HT-29 (cell line): Measurements from ENCODE around the gene SV2B. TPM values are rescaled to one million over a fixed set of nuclear protein-coding genes. Genes with fewer than 3 reads are reported as not detected.
A peak's percentile ranks its signal among the peaks of the same experiment; 100 is the strongest.
"Not testable (repeated sequence)": the region's sequence is repeated elsewhere in the genome, so short reads cannot be mapped to it uniquely, and the experiment has no call there.

Source experiments
- DNase-seq: peaks from one replicate; pipeline ENCODE4 v3.0.0-alpha.2; 2015; ENCODE audit warnings: low spot score
- total RNA-seq: library from RNA; depleted of rRNA; stranded (reverse); fragments of >200 nt; shearing (Covaris generic); gene quantifications from 2 replicates; pipeline ENCODE4 v1.2.3, GENCODE V29; 2014; rRNA removed

The SV2B gene
- total RNA-seq, 1 experiment from 2014 or later = not detected

DNA sequence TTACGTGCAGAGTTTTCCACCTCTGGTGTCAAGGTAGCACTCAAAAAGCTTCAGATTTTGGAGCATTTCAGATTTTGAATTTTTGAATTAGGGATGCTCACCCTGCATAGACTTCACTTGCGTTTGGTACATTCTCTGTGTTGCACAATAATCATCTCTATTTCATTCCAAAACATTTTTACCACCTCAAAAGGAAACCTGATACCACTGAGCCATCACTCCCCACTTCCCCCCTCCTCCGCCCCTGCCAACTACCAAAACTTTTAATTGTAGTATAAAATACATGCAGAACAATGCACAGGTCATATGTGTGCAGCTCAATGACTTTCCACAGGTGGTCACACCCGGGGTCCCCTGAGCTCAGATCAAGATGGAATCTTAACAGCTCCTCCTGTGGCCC lies 208.8 kb downstream of the SV2B start:
- no peak for DNase-seq

DNA sequence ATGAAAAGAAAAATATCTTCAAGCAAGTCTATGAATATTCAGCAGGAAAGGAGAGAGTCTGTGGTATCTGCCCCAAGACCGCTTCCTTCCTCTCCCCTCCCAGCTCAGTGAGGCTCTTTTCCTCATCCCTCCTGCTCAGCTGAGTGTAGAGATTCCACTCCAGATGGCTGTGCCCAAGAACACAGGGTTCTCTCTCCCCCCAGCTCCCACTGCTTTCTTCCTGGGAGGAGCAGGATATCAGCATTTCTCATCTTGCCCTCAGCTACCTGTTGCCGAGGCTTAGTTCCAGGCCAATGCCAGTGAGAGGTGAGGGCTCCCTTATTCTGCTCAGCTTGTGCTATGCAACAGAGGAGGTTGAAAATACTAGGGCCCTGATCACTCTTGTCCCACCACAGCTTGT lies 211.9 kb downstream of the SV2B start:
- DNase-seq = no peak

DNA sequence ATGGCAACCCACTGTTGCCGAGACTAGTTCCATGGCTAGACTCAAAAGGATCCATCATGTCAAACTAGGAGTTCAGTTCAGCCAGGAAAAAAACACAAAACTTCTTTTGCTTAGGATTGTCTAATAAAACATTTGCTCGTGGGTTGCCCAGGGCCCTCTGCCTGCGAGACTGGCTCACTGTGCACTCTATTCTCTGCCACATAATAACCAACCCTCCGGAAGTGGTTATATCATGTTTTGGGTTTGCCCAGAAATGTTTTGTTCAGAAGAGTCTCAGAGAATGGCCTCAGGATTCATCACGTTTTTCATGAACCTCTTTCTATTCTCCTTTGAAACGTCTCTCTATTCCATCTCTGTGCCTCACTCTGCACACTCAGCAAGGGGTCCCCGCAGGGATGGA lies 216.1 kb downstream of the SV2B start:
- no peak for DNase-seq

DNA sequence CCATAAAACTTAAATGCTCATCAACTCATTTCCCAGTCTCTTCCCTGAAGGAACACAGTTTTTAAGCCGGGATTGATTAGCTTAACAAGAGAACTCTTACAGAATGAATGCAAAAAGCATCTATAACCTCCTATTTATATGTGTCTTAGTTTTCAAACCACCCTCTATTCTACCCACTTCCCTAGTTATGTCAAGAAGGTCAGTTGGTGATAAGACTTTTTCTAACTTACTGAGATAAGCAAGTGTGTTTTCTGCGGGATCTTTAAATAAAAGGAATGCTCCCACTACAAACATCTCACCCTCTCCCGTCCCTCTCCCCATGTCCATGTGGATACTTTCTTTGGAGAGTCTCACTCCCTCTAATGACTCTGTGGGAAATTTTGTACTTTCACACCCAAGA lies 218.5 kb downstream of the SV2B start:
- DNase-seq = no peak

DNA sequence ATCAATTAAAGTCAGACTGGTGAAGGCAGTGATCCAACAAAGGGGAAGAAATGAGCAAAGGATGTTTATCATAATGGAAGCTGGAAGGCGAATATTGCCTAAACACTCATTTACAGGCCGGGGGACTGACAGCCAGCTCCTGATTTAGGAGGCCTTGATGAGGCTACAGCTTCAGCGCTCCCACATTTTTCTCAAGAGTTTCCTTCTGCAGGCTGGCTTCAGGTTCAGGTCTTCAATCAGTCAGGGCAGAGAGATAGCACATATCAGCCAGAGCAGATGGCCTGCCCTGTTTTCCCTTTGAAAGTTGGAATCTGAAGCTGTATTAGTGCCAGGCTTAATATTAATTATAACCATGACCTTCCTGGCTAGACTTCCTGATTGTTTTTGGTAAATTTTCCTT lies 218.9 kb downstream of the SV2B start:
- no peak for DNase-seq

DNA sequence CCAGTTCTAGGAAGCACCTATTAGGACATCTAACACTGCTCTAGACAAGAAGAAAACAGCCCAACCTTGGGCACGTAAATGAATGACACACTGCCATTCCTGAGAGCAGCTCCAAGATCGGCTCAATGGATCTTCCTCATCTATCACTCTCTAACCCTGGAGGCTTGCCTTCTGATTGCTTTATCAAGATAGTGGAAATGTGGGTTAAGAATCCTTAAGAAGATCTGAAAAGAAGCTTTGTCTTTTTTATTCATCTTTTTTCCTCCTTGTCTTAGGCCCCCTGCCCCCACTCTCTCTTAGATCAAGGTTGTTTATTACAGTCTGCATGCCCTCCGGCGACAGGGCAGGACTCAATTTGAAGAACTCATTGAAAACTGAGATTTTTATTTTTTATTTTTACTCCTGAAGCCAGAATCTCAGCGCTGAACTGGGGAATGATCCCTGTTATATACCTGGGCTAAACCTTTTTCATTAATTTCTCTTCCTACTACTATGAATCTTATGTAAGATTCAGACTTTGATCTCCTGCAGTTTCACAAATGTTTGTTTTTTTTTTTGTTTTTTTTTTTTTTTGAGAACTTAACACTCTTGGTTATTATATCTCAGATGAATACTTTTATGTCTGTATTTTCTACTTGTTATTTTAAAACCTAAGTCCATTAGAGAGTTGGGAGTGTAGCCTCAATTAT lies 219.5 kb downstream of the SV2B start:
- DNase-seq = no peak

DNA sequence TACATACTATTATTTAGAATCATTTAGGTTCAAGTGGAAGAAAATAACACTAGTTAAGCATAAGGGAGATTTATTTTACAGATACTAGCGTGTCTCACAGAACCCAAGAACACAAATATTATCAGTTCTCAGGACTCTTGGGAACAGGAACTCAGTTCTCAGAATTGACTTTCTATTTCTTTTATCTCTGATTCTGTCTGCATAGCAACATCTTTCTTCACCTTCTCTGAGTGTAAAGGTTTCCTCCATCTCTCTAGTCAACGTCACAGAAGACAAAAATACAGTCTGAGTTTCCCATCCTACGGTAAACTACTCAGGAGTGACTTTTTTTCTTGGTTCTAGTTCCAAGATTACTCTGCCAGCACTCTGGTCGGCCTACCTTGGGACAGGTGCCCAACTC lies 220.0 kb downstream of the SV2B start:
- DNase-seq = no peak

DNA sequence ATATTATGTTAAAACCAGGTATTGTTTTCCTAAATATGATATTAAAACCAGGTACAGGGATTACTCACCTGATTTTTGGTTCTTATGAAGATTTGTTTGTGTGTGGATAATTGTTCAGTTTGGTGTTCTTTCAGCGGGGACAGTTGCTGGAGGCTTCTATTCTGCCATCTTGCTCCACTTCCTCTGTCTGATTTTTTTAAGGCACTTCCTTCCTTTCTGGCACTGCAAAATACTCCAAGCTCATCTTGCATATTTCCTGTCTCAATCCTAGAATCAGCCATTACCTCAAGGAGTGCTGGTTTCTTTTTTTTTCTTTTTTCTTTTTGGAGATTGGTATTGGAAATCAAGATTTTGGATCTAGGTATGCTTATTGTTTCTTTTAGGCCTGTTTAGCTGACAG lies 229.9 kb downstream of the SV2B start:
- DNase-seq = no peak

DNA sequence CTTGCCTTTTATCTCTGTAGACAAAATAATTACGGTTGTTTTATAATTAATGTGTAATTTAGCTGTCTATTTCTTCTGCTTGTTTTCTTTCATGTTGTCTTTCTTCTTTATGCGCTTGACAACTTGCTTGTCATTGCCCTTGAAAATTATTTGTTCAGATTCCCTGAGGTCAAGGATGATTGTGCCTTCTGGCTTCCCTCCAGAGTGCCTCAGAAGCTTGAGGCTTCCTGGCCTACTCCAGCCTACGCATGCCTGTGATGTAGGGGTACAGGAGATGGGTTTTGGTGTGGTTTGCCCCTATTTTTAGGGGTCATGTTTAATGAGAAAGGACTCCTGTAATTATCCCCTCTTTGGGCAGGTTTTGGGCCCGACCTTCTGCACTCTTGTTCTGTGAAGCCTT lies 231.5 kb downstream of the SV2B start:
- DNase-seq = no peak

DNA sequence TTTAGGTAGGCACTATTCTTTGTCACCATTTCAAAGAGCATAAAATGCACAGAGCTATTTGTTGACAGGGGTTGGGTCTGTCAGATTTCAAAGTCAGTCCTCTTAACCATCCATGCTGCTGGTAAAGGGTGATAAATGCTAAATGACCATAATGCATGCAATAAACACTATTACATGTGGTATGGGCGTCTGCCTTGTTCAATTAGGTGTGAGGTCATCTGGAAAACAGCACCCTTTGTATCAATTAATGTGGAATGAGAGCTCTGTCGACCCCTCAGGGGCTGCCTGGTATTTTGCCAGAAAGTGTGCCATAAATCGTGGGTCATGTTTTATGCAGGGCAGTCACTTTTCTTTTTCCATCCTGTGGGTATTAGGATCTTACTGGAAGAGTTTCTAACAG lies 235.6 kb downstream of the SV2B start:
- no peak for DNase-seq

DNA sequence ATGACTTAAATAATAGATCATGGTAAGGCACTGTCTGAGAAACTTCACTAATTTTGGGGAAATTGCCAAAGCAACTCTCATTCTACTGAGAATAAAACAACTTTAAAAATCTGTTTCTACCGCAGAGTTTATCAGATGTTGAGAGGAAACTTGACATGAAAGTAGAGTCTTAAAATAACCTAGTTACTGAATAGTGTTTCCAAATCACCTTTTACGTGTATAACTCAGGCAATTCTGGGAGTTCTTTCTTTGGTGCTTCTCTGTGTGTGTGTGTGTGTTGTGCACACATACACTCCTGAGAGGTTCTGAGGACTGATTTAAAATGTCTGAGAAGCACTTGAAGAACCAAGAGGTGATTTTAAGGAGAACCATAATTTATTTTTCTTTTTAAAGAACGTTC lies 236.6 kb downstream of the SV2B start:
- DNase-seq = no peak

DNA sequence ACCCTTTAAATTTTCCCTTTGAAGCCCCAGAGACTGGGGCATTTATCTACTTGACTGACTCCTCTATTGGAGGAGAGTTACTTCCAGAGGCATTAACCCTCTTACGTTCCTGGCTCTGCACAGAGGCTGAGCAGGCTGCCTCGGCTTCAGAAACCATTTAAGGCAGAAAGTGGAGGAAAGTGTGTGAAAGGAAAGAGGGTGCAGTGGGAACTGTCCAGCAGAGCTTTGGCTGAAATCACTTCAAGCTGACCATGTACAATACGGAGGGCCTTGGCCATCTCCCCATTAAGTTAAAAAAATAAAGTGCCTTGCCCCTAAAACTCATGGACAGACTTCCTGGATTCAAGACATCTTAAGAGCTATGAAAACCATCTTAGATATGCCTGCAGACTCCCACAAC lies 238.7 kb downstream of the SV2B start:
- DNase-seq = peak; percentile 30

DNA sequence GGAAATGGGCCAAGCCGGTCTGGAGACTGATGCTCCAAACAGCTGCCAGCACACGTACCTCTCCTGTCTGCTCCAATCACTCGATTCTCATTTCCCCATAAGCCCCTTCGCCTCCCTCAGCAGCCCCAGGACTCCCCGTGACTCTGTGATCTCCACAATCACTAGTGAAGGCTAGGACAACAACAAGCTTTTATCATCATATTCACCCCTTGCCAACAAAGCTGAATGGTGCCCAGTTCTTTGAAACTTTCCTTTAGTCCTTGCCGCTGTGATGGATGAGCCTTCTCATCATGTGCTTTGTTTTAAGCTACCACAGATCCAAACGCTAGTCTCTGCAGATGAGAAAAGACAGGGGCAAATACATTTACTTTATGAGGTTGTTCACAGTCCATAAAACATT lies 242.0 kb downstream of the SV2B start:
- no peak for DNase-seq

DNA sequence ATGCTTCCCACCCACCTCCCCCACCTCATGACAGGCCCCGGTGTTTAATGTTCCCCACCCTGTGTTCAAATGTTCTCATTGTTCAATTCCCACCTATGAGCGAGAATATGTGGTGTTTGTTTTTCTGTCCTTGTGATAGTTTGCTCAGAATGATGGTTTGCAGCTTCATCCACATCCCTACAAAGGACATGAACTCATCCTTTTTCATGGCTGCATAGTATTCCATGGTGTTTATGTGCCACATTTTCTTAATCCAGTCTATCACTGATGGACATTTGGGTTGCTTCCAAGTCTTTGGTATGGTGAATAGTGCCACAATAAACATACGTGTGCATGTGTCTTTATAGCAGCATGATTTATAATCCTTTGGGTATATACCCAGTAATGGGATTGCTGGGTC lies 244.9 kb downstream of the SV2B start:
- not testable (repeated sequence) for DNase-seq

DNA sequence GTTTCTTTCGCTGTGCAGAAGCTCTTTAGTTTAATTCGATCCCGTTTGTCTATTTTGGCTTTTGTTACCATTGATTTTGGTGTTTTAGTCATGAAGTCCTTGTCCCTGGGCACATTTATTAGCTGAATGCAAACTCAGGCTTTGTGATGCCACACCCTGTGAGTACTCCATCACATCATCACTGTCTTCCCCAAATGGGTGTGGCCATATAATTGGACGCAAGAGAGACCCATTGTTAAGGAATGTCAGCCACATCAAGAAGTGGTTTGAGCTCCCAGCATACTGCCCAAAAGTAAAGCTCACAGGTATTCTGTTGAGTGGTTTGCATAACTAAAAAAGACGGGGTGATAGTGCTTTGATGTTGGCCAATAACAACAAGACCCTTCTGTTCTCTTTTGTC lies 245.7 kb downstream of the SV2B start:
- DNase-seq = no peak

DNA sequence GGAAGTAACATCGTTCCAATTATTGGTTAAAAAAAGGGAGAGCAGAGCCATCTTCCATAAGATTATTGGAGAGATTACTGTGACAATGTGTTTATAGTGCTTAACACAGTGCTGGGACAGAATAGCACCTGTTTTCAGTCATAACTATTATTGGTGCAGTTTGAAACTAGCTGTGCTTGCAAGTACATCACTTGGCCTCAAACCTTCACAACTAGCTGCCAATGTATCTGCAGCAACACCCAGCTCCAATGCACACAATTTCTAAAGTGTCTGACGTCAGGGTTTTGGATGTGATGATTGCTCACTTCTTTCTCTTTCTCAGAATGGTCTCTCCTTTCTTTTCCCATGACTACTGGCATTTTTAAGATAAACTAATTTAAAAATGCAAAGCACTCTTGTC lies 246.2 kb downstream of the SV2B start:
- no peak for DNase-seq

DNA sequence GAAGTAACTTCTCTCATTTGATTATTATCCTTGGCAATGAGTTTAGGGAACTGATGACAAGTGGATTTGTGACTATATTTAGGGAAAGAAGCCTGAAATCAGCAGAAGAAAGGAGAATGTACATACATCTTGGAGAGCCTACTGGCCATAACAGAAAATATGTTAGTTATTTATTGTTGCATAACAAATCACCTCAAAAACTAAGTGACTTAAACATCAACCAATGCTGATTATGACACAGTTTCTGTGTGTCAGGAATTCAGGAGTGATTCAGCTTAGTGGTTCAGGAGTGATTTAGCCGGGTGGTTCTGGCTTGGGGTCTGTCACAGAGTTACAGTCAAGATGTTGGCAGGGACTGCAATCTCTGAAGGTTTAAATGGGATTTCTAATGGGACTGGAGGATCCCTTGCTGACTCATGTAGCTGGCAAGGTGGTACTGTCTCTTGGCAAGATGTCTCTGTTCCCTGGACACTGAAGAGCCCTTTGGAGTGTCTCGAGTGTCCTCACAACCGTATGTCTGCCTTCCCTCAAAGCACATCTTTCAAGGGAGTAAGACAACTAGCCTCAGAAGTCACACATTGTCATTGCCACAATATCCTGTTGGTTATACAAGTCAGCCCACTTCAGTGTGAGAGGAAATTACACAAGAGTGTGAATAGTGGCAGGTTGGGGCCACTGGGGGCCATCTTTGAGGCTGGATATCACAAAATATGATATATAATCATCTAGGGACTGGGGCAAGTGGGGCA lies 248.9 kb downstream of the SV2B start:
- no peak for DNase-seq

Other genes starting within 250 kb of the SV2B start
- gene FURIN, start 231.7 kb upstream of the SV2B start, total RNA-seq = 54.5 and 63.4 TPM in 2 replicates
- 0.31 and 0.43 TPM in 2 replicates for gene FES, start 215.8 kb upstream of the SV2B start, total RNA-seq
- 29.8 and 32.7 TPM in 2 replicates for gene MAN2A2, start 197.0 kb upstream of the SV2B start, total RNA-seq
- 41.1 and 45.7 TPM in 2 replicates for gene HDDC3, start 167.7 kb upstream of the SV2B start, total RNA-seq
- 80.6 and 88.0 TPM in 2 replicates for gene UNC45A, start 165.0 kb upstream of the SV2B start, total RNA-seq
- 38.0 and 49.3 TPM in 2 replicates for gene RCCD1, start 145.4 kb upstream of the SV2B start, total RNA-seq
- gene PRC1, start 105.7 kb upstream of the SV2B start, total RNA-seq = 228 and 230 TPM in 2 replicates
- gene VPS33B, start 77.7 kb upstream of the SV2B start, total RNA-seq = 5.2 and 8.9 TPM in 2 replicates